Nephron (organoid): ENCODE results near the gene GPRC5D.
A peak's percentile ranks its signal among the peaks of the same experiment; 100 is the strongest.

Experiments used
- H3K27ac Mint-ChIP-seq, 3 experiments: 2 replicates each; pipeline ENCODE4 v1.8.0; 2020; ENCODE audit warnings: mixed read lengths in 3 of 3, mild to moderate bottlenecking in 2 of 3, moderate library complexity in 1 of 3
- H3K27me3 Mint-ChIP-seq: 2 replicates; pipeline ENCODE4 v1.8.0; 2021; ENCODE audit warnings: low read depth, mild to moderate bottlenecking, moderate library complexity, mixed read lengths
- H3K36me3 Mint-ChIP-seq: 2 replicates; pipeline ENCODE4 v1.8.0; 2020; ENCODE audit warnings: low read depth, mixed read lengths
- H3K4me1 Mint-ChIP-seq: 2 replicates; pipeline ENCODE4 v1.8.0; 2020; ENCODE audit warnings: mixed read lengths
- H3K4me3 Mint-ChIP-seq, 3 experiments: 2 replicates each; pipeline ENCODE4 v1.8.0; 2020; ENCODE audit warnings: mild to moderate bottlenecking in 3 of 3, mixed read lengths in 3 of 3, moderate library complexity in 2 of 3
- H3K9me3 Mint-ChIP-seq: 2 replicates; pipeline ENCODE4 v1.8.0; 2020; ENCODE audit warnings: mixed read lengths
- TF ChIP-seq, protein P1 (sequence below), 3 experiments: fragments of 200-600 bp; sonication (generic); IDR thresholded peaks; one replicate each; pipeline ENCODE4 v1.5.0; 2021; ENCODE audit warnings: antibody characterized with exemption in 3 of 3; ENCODE audit not compliant: unreplicated experiment in 3 of 3

The GPRC5D gene

DNA sequence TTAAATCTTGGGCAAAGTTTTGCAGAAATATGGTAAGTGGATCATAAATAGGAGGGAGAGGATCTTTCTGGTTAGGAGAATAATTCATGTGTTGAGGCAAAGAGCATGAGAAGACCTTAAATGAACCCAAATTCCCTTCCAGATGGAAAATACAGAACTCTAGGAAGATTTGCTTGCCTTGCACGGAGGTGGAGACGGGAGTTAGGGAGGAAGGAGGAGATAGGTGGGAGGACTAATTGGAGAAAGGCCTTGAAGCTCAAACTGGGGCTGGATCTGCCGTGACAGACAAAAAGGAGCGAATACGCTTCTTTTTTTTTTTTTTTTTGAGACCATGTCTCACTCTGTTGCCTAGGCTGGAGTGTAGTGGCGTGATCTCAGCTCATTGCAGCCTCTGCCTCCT is 54.7 kb downstream of the GPRC5D start:
- TF ChIP-seq, protein P1, sequence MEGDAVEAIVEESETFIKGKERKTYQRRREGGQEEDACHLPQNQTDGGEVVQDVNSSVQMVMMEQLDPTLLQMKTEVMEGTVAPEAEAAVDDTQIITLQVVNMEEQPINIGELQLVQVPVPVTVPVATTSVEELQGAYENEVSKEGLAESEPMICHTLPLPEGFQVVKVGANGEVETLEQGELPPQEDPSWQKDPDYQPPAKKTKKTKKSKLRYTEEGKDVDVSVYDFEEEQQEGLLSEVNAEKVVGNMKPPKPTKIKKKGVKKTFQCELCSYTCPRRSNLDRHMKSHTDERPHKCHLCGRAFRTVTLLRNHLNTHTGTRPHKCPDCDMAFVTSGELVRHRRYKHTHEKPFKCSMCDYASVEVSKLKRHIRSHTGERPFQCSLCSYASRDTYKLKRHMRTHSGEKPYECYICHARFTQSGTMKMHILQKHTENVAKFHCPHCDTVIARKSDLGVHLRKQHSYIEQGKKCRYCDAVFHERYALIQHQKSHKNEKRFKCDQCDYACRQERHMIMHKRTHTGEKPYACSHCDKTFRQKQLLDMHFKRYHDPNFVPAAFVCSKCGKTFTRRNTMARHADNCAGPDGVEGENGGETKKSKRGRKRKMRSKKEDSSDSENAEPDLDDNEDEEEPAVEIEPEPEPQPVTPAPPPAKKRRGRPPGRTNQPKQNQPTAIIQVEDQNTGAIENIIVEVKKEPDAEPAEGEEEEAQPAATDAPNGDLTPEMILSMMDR (IDR thresholded peaks at IDR 0.05; ENCODE audit: unreplicated experiment in 3 of 3), result no peak
- Mint-ChIP-seq H3K9me3 (no peaks in the 10 kb centered on the region), H3K27me3 (peaks cover 13% of the 10 kb centered on the region), H3K27ac (peak overlapping the region; percentile 1 to 66 (median 34)), H3K4me1 (peaks cover 34% of the 10 kb centered on the region), H3K4me3 (peak overlapping the region in 1 of 3 experiments; percentile 19), H3K36me3 (no peaks in the 10 kb centered on the region)

DNA sequence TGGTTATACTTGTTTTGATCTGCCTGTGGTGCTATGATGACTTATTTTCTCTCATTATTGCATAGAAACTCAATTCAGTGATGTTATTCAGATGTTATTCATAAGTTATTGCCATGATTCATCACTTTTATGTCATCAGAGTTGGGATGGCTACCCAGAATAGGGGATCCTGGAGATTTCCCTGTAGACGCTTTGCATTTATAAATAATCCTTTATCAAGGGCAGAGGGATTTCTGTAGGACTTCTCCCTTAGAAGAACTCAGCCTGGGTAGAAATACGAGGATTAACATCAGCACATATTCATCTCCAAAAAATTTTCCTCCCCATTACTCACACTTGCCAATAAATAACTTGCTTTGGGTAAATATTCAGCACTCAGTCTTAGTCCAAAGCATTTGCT is 55.7 kb downstream of the GPRC5D start:
- Mint-ChIP-seq H3K27ac (peak overlapping the region in 1 of 3 experiments; percentile 87), H3K4me3 (no peak overlapping the region), H3K4me1 (peaks cover 35% of the 10 kb centered on the region), H3K9me3 (no peaks in the 10 kb centered on the region), H3K36me3 (no peaks in the 10 kb centered on the region), H3K27me3 (peaks cover 13% of the 10 kb centered on the region)
- TF ChIP-seq, protein P1 (IDR thresholded peaks at IDR 0.05; ENCODE audit: unreplicated experiment in 3 of 3), result no peak

DNA sequence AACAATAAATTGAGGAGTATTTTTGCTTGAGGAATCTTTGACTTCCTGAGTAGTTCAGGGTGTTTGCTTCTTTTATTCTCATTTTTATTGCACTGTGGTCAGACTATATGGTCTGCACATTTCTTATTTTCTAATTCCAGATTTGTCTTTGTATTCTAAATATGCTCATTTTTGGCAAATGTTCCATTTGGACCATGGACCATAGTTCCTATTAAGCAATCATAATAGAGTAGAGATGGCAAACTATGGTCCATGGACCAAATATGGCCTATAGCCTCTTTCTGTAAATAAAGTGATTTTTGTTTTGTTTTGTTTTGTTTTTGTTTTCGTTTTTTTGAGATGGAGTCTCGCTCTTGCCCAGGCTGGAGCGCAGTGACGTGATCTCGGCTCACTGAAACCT is 58.5 kb downstream of the GPRC5D start:
- no peaks in the 10 kb centered on the region for H3K36me3 Mint-ChIP-seq
- H3K9me3 Mint-ChIP-seq, result no peaks in the 10 kb centered on the region
- H3K27ac Mint-ChIP-seq, result peak overlapping the region in 2 of 3 experiments; percentile 10 to 38
- TF ChIP-seq, protein P1 (IDR thresholded peaks at IDR 0.05; ENCODE audit: unreplicated experiment in 3 of 3), result no peak
- peaks cover 34% of the 10 kb centered on the region for H3K4me1 Mint-ChIP-seq
- H3K27me3 Mint-ChIP-seq, result peaks cover 35% of the 10 kb centered on the region
- peak overlapping the region; percentile 86 to 94 (median 87) for H3K4me3 Mint-ChIP-seq

DNA sequence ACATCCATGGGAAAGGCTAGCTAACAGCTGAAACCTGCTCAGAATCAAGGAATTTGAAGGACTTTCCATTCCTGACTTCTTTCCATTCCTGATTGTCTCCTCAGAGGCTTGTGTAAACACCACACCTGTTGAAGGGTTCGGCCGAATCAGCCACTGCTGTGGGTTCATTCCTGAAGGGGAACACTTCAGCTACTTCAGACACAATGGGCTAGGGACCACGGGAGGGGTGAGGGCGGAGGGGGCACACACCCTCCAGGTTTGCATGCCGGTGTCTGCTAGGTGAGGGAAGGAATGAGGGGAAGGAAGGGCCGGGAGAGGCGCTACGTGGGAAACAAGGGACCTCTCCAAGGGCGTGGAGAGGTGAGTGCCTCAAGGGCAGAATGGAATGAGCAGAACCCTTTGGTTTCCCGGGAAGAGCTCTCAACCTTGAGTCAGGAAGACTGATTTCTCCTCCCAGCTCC is 59.3 kb downstream of the GPRC5D start:
- TF ChIP-seq, protein P1 (IDR thresholded peaks at IDR 0.05; ENCODE audit: unreplicated experiment in 3 of 3), result no peak
- Mint-ChIP-seq H3K9me3 (no peaks in the 10 kb centered on the region), H3K36me3 (no peaks in the 10 kb centered on the region), H3K27ac (peak overlapping the region in 2 of 3 experiments; percentile 10 to 38), H3K4me1 (peaks cover 34% of the 10 kb centered on the region), H3K4me3 (peak overlapping the region; percentile 86 to 94 (median 87)), H3K27me3 (peaks cover 38% of the 10 kb centered on the region)

DNA sequence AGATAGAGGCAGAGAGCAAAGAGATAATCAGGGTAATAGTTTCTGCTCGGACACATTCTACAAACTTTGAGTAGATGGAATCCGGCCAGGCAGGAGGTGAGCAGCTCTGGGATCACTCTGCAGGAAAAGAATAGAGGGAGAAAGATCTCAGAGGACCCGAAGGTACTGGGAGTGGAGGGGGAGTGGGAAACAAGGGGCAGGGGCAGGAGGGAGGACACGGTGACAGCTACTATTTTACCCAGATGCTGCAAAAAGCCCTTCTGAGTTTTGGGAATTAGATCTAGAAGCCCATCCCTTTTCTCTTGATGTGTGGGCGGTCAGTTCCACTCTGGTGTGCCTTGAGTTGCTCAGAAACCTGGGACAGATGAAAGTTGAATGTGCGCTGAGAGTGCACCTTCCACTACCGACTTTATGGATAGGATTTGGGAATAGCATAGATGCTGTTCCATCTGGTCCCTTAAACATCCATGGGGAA is 60.1 kb downstream of the GPRC5D start:
- H3K4me3 Mint-ChIP-seq, result peak overlapping the region; percentile 86 to 94 (median 87)
- H3K9me3 Mint-ChIP-seq, result no peaks in the 10 kb centered on the region
- H3K4me1 Mint-ChIP-seq, result peaks cover 30% of the 10 kb centered on the region
- TF ChIP-seq, protein P1 (IDR thresholded peaks at IDR 0.05; ENCODE audit: unreplicated experiment in 3 of 3), result no peak
- peak overlapping the region; percentile 23 to 91 (median 74) for H3K27ac Mint-ChIP-seq
- no peaks in the 10 kb centered on the region for H3K36me3 Mint-ChIP-seq
- H3K27me3 Mint-ChIP-seq, result peaks cover 38% of the 10 kb centered on the region
